IMR-90 (cell line): ENCODE data around the gene F13A1. TPM values are rescaled to one million over a fixed set of nuclear protein-coding genes. Genes with fewer than 3 reads are reported as not detected.

Experiments
- ATAC-seq: fragments of 200-7000 bp; cut with Tn5 transposase; 2 replicates; pipeline ENCODE4 v1.9.1; 2020; ENCODE audit warnings: low read depth, mild to moderate bottlenecking, moderate library complexity
- BruUV-seq: library from RNA; stranded (reverse); fragments of 400-500 nt; replicated peaks from 2 replicates; lab custom pipeline; 2021; lab: Mats Ljungman, UMichigan
- CTCF ChIA-PET: fragments of 300-600 bp; formaldehyde crosslinking; extraction: SDS; loops from one replicate; lab custom pipeline; 2021; ENCODE audit warnings: antibody characterized with exemption; lab: Yijun Ruan, JAX
- POLR2A ChIA-PET: fragments of 300-600 bp; sonication (Branson Sonifier 250); formaldehyde crosslinking; loops from one replicate; lab custom pipeline; 2022; ENCODE audit warnings: antibody characterized with exemption; ENCODE audit not compliant: unreplicated experiment; lab: Charles Lee
- DNase-seq: peaks from one replicate; pipeline ENCODE4 v3.0.0; 2013
- H2AFZ ChIP-seq: replicated peaks from 2 replicates; pipeline ENCODE3; 2013; ENCODE audit warnings: low read length, mild to moderate bottlenecking; ENCODE audit not compliant: poor library complexity
- H2AK5ac ChIP-seq: 2 replicates; pipeline ENCODE4 v1.6.1; 2013; ENCODE audit warnings: low read depth, low read length, inconsistent platforms
- H2AK9ac ChIP-seq: replicated peaks from 2 replicates; pipeline ENCODE3; 2013; ENCODE audit warnings: mild to moderate bottlenecking, low read depth, low read length, moderate library complexity; ENCODE audit not compliant: poor library complexity
- H2BK120ac ChIP-seq: 2 replicates; pipeline ENCODE4 v1.6.1; 2013; ENCODE audit warnings: low read depth, low read length, inconsistent platforms
- H2BK15ac ChIP-seq: 3 replicates; pipeline ENCODE4 v1.6.1; 2013; ENCODE audit warnings: low read depth, low read length, inconsistent platforms
- H2BK20ac ChIP-seq: 2 replicates; pipeline ENCODE4 v1.6.1; 2013; ENCODE audit warnings: low read depth, mild to moderate bottlenecking, inconsistent platforms, low read length, moderate library complexity
- H2BK5ac ChIP-seq: 2 replicates; pipeline ENCODE4 v1.6.1; 2013; ENCODE audit warnings: mild to moderate bottlenecking, low read depth, low read length, inconsistent platforms; ENCODE audit not compliant: poor library complexity, severe bottlenecking
- H3K14ac ChIP-seq: replicated peaks from 2 replicates; pipeline ENCODE4 v1.6.1; 2013; ENCODE audit warnings: low read depth, low read length, inconsistent platforms
- H3K18ac ChIP-seq: 2 replicates; pipeline ENCODE4 v1.6.1; 2013; ENCODE audit warnings: low read depth, low read length, control low read depth
- H3K23ac ChIP-seq: 2 replicates; pipeline ENCODE4 v1.6.1; 2013; ENCODE audit warnings: low read depth, low read length, inconsistent platforms
- H3K27ac ChIP-seq: 2 replicates; pipeline ENCODE4 v1.5.1; 2013; ENCODE audit warnings: mild to moderate bottlenecking, control low read depth, low read length; ENCODE audit not compliant: insufficient read depth
- H3K27me3 ChIP-seq: 2 replicates; pipeline ENCODE4 v1.6.1; 2013; ENCODE audit warnings: low read length; ENCODE audit not compliant: control insufficient read depth, insufficient read depth
- H3K36me3 ChIP-seq: 2 replicates; pipeline ENCODE4 v1.6.1; 2013; ENCODE audit warnings: low read length, mixed read lengths; ENCODE audit not compliant: control insufficient read depth, insufficient read depth
- H3K4ac ChIP-seq: 2 replicates; pipeline ENCODE4 v1.6.1; 2013; ENCODE audit warnings: low read depth, low read length, inconsistent platforms
- H3K4me1 ChIP-seq: 2 replicates; pipeline ENCODE4 v1.6.1; 2013; ENCODE audit warnings: low read length, mixed read lengths; ENCODE audit not compliant: control insufficient read depth, insufficient read depth
- H3K4me2 ChIP-seq: 2 replicates; pipeline ENCODE4 v1.6.1; 2013; ENCODE audit warnings: low read depth, mild to moderate bottlenecking, control low read depth, low read length, moderate library complexity
- H3K4me3 ChIP-seq: 2 replicates; pipeline ENCODE4 v1.5.1; 2013; ENCODE audit warnings: low read depth, mild to moderate bottlenecking, control low read depth, low read length, moderate library complexity; ENCODE audit not compliant: insufficient read depth
- H3K56ac ChIP-seq: 2 replicates; pipeline ENCODE4 v1.6.1; 2013; ENCODE audit warnings: low read length, inconsistent platforms; ENCODE audit not compliant: insufficient read depth; ENCODE audit errors: extremely low read depth
- H3K79me1 ChIP-seq, 2 experiments: 2 replicates each; pipeline ENCODE4 v1.6.1; 2013; ENCODE audit warnings: low read length in 2 of 2, inconsistent platforms in 1 of 2, low read depth in 1 of 2
- H3K9ac ChIP-seq: 2 replicates; pipeline ENCODE4 v1.6.1; 2013; ENCODE audit warnings: low read depth, low read length, control low read depth
- H3K9me1 ChIP-seq: 2 replicates; pipeline ENCODE4 v1.6.1; 2013; ENCODE audit warnings: low read length, inconsistent platforms; ENCODE audit not compliant: insufficient read depth
- H3K9me3 ChIP-seq: 2 replicates; pipeline ENCODE4 v1.6.1; 2013; ENCODE audit warnings: low read length; ENCODE audit not compliant: control insufficient read depth, insufficient read depth
- H4K20me1 ChIP-seq: 2 replicates; pipeline ENCODE4 v1.6.1; 2013; ENCODE audit warnings: low read length, inconsistent platforms; ENCODE audit not compliant: insufficient read depth
- H4K5ac ChIP-seq: 2 replicates; pipeline ENCODE4 v1.6.1; 2013; ENCODE audit warnings: mild to moderate bottlenecking, low read depth, low read length, control low read depth
- H4K8ac ChIP-seq, 2 experiments: 2 replicates each; pipeline ENCODE4 v1.6.1; 2013; ENCODE audit warnings: low read depth in 2 of 2, low read length in 2 of 2, control low read depth in 1 of 2, inconsistent platforms in 1 of 2
- H4K91ac ChIP-seq: 2 replicates; pipeline ENCODE4 v1.6.1; 2013; ENCODE audit warnings: low read depth, low read length, inconsistent platforms; ENCODE audit not compliant: insufficient read depth
- FOS ChIP-seq: fragments of 150-350 bp; IDR thresholded peaks from 2 replicates; pipeline ENCODE4 v1.6.1; 2016; ENCODE audit warnings: low read depth, low read length
- MXI1 ChIP-seq: IDR thresholded peaks from 2 replicates; pipeline ENCODE4 v1.6.1; 2012; ENCODE audit warnings: low read depth, mild to moderate bottlenecking, low read length, moderate library complexity, borderline replicate concordance
- WGBS, 2 experiments: methylation state at CpG; one replicate each; pipeline versions ENCODE4 v1.1.5 to v1.1.7; 2013; ENCODE audit warnings: missing lambda C conversion rate in 2 of 2; ENCODE audit not compliant: insufficient read length in 1 of 2; ENCODE audit errors: extremely low coverage in 2 of 2; 5-methylcytosine and 5-hydroxymethylcytosine counted together
- dilution Hi-C: fragments of 300-500 bp; cut with HindIII; formaldehyde crosslinking; loops from one replicate; pipeline ENCODE4 v1.14.3; 2018; ENCODE audit warnings: low sequenced_read_pairs; ENCODE audit not compliant: unreplicated experiment
- in situ Hi-C: fragments of 300-500 bp; cut with MboI; formaldehyde crosslinking; loops from 3 replicates; pipeline ENCODE4 v1.14.3; 2019; ENCODE audit warnings: low sequenced_read_pairs, inconsistent platforms, mixed read lengths
- intact Hi-C: fragments of 100-400 bp; cut with micrococcal nuclease; formaldehyde crosslinking; loops from 2 replicates; pipeline ENCODE4 v1.10.0; 2022
- polyA plus RNA-seq, 3 experiments: library from polyadenylated mRNA; depleted of rRNA; stranded (reverse); fragments of >200 nt; gene quantifications; 2 replicates each; pipeline ENCODE4 v1.2.3, GENCODE V29; 2012; ENCODE audit warnings: low replicate concordance in 1 of 3
- total RNA-seq: library from RNA; depleted of rRNA; stranded (reverse); fragments of >200 nt; gene quantifications from 2 replicates; pipeline ENCODE4 v1.2.3, GENCODE V29; 2012

Gene F13A1
- total and polyA plus RNA-seq, 2 of the 4 experiments (the other 2 are of a cell fraction) = not detected

GRCh38 chr6:6323352-6323751 is 2.9 kb upstream of the F13A1 start:
- Histone ChIP-seq H4K5ac (no peak overlapping the region), H2BK20ac (no peak overlapping the region), H3K9me3 (peaks cover 28% of the 10 kb centered on the region), H3K23ac (no peak overlapping the region), H3K18ac (no peak overlapping the region), H3K27me3 (no peaks in the 10 kb centered on the region), H3K14ac (no peak overlapping the region), H3K4me3 (no peak overlapping the region), H2BK15ac (no peak overlapping the region), H3K79me1 (no peaks in the 10 kb centered on the region), H3K4ac (no peak overlapping the region), H3K56ac (no peak overlapping the region), H4K20me1 (no peaks in the 10 kb centered on the region), H2AK9ac (no peak overlapping the region), H4K8ac (no peak overlapping the region), H2BK5ac (no peak overlapping the region), H3K36me3 (no peaks in the 10 kb centered on the region), H3K9ac (no peak overlapping the region), H3K4me1 (no peaks in the 10 kb centered on the region), H3K9me1 (no peaks in the 10 kb centered on the region), H3K27ac (no peak overlapping the region), H2BK120ac (no peak overlapping the region), H2AK5ac (no peak overlapping the region), H2AFZ (no peak overlapping the region), H4K91ac (no peak overlapping the region), H3K4me2 (no peak overlapping the region)
- DNase-seq (no peak), ATAC-seq (no peak)
- CTCF ChIA-PET = interaction anchor here (0.6 kb wide), 1 partner anchor 29 kb away, joined by 4 read pairs; no protein-coding TSS in a partner anchor
- intact Hi-C loops = no loop called here
- dilution Hi-C loops = no loop called here
- BruUV-seq = no TSS peak
- POLR2A ChIA-PET = no interaction called here
- TF ChIP-seq MXI1 = no peak
- TF ChIP-seq FOS = no peak
- 43% methylated on average over 3 of the region's 5 CpGs; no CpG with 5 or more reads in 1 of the 2 experiments for WGBS, 2 experiments
- in situ Hi-C loops = no loop called here
